GM12878 (cell line): ENCODE results near the gene WBP4.

Source experiments
- E4F1 ChIP-seq: fragments of 450-650 bp; IDR thresholded peaks from 2 replicates; pipeline ENCODE4 v1.6.1; 2018; ENCODE audit warnings: borderline replicate concordance, mild to moderate bottlenecking; ENCODE audit not compliant: partially characterized antibody
- KDM1A ChIP-seq: fragments of 200-600 bp; sonication (generic); IDR thresholded peaks from 2 replicates; pipeline ENCODE4 v1.6.1; 2016; ENCODE audit warnings: borderline replicate concordance
- MXI1 ChIP-seq: fragments of 150-350 bp; IDR thresholded peaks from 2 replicates; pipeline ENCODE4 v1.6.1; 2011; ENCODE audit warnings: low read depth, mild to moderate bottlenecking, inconsistent platforms, low read length, improper control_type of control experiment
- POLR2A ChIP-seq: IDR thresholded peaks from 2 replicates; pipeline ENCODE4 v1.6.1; 2011; ENCODE audit warnings: low read depth, mild to moderate bottlenecking, low read length
- POLR2AphosphoS2 ChIP-seq: IDR thresholded peaks from 2 replicates; pipeline ENCODE4 v1.6.1; 2011; ENCODE audit warnings: low read depth, mild to moderate bottlenecking, low read length, improper control_type of control experiment, moderate library complexity
- SIN3A ChIP-seq: IDR thresholded peaks from 2 replicates; pipeline ENCODE4 v1.6.1; 2012; ENCODE audit warnings: low read depth, low read length, improper control_type of control experiment
- SMC3 ChIP-seq: IDR thresholded peaks from 2 replicates; pipeline ENCODE4 v1.6.1; 2011; ENCODE audit warnings: low read length, improper control_type of control experiment, borderline replicate concordance
- ZZZ3 ChIP-seq: IDR thresholded peaks from 2 replicates; pipeline ENCODE4 v1.6.1; 2011; ENCODE audit warnings: low read depth; ENCODE audit not compliant: control insufficient read depth, insufficient read length
- TF ChIP-seq, protein P1 (sequence below), 3 experiments: IDR thresholded peaks in 2 of 3; conservative IDR thresholded peaks in 1 of 3; 2 replicates each; pipeline ENCODE4 v1.5.1; 2011; ENCODE audit warnings: low read depth in 3 of 3, low read length in 3 of 3, mild to moderate bottlenecking in 3 of 3, control low read depth in 2 of 3, moderate library complexity in 2 of 3, inconsistent platforms in 1 of 3, mixed read lengths in 1 of 3; ENCODE audit not compliant: control insufficient read depth in 2 of 3, insufficient read depth in 1 of 3; ENCODE audit errors: extremely low read depth in 1 of 3

DNA sequence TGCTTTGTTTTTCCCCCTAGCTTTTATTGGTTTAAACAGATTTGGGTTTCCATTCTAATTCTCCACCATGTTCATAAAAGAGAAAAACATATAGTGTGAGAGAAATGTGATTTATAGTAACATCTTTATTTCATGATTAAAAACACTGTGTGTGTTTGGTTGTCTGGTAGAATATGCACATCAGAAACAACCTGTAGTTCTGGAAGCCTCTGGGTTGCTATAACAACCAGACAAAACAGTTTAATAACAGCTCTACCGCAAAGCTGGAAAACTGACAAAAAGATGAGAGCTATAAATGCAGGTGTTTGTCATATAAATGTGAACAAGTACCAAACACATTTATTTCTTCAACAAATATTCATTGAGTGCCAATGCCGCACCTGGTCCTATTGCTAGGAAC lies 61.5 kb downstream of the WBP4 start:
- TF ChIP-seq, protein P1, sequence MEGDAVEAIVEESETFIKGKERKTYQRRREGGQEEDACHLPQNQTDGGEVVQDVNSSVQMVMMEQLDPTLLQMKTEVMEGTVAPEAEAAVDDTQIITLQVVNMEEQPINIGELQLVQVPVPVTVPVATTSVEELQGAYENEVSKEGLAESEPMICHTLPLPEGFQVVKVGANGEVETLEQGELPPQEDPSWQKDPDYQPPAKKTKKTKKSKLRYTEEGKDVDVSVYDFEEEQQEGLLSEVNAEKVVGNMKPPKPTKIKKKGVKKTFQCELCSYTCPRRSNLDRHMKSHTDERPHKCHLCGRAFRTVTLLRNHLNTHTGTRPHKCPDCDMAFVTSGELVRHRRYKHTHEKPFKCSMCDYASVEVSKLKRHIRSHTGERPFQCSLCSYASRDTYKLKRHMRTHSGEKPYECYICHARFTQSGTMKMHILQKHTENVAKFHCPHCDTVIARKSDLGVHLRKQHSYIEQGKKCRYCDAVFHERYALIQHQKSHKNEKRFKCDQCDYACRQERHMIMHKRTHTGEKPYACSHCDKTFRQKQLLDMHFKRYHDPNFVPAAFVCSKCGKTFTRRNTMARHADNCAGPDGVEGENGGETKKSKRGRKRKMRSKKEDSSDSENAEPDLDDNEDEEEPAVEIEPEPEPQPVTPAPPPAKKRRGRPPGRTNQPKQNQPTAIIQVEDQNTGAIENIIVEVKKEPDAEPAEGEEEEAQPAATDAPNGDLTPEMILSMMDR (IDR thresholded peaks at IDR 0.05 in 2 of 3, conservative IDR thresholded peaks at IDR 0.05 in 1 of 3; ENCODE audit: control insufficient read depth in 2 of 3, extremely low read depth in 1 of 3, insufficient read depth in 1 of 3, low read depth in 3 of 3, low read length in 3 of 3) = no peak
- TF ChIP-seq SMC3 (no peak), POLR2A (no peak), E4F1 (no peak), ZZZ3 (no peak), POLR2AphosphoS2 (no peak), SIN3A (no peak), KDM1A (no peak), MXI1 (no peak)
